Measurements from ENCODE around the gene ZGPAT. TPM values are rescaled to one million over a fixed set of nuclear protein-coding genes. Genes with fewer than 3 reads are reported as not detected.

Gene ZGPAT
- total RNA-seq, 4 donors from 2014 or later: 34.4 to 44.7 (median 35.9) TPM

DNA sequence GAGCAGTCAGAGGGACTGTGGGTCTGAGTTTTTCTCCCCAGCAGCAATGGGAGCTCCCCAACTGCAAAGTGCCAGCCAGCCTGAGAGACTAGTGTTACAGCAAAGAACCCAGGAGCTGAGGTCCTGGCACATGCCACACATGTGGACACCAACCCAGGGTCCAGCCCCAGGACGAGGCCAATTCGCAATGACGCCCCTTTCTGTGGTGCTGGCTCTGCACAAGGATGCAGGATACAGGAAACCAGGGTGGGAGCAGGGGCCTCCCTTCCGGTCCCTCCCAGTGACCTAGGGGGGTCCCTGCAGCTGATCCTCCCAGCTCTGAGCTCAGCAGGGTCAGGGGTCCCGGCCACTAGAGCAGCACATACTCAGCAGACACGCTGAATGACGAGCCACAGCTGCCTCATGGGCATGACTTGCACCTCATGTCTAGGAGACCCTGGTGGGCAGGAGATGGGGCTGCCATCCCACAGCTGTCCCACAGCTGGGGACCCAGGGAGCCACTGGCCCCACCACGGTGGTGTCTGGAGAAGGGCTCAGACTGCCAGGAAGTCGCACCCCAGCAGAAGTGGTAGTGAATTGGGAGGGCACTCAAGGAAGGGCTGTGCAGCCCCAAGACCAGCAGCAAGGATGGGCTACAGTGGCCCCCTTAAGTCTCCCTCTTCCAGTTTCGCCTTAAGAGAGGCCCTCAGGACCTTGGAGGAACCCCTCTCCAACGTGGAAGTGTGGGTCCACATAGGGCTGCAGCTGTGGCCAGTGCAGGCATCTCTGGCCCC lies 3.7 kb upstream of the ZGPAT start:
- no peak for TF ChIP-seq POLR2A (IDR thresholded peaks at IDR 0.05)
- TF ChIP-seq, protein P1, sequence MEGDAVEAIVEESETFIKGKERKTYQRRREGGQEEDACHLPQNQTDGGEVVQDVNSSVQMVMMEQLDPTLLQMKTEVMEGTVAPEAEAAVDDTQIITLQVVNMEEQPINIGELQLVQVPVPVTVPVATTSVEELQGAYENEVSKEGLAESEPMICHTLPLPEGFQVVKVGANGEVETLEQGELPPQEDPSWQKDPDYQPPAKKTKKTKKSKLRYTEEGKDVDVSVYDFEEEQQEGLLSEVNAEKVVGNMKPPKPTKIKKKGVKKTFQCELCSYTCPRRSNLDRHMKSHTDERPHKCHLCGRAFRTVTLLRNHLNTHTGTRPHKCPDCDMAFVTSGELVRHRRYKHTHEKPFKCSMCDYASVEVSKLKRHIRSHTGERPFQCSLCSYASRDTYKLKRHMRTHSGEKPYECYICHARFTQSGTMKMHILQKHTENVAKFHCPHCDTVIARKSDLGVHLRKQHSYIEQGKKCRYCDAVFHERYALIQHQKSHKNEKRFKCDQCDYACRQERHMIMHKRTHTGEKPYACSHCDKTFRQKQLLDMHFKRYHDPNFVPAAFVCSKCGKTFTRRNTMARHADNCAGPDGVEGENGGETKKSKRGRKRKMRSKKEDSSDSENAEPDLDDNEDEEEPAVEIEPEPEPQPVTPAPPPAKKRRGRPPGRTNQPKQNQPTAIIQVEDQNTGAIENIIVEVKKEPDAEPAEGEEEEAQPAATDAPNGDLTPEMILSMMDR (IDR thresholded peaks at IDR 0.05): no peak
- no peak overlapping the region for H3K4me3 ChIP-seq (ENCODE audit: low read depth, poor library complexity, severe bottlenecking)
- WGBS, 2 donors: 89 to 91% methylated on average over 2 to 9 of the region's 11 CpGs
- DNase-seq (ENCODE audit: low spot score in 2 of 2): no peak
- intact Hi-C loops (cut with DNase I; ENCODE audit: low total_unique reads): no loop called here

DNA sequence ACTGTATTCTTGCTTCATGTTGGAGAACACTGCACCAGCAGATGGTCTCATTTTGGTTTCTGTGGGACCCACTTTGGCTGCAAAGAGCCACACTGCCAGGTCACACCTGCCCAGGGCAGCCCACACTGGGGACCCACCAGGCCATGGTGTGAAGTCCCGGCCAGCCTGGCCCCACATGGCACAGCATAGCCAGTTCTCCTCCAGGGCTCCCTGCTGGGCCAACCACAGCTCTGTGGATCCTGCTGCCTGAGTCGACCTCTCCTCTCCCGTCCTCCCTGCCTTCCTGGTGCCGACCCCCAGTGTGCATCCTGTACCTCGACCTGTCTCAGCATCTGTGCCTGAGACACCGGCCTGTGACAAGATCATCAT lies 3.1 kb upstream of the ZGPAT start:
- TF ChIP-seq POLR2A (IDR thresholded peaks at IDR 0.05): no peak
- TF ChIP-seq, protein P1 (IDR thresholded peaks at IDR 0.05): no peak
- DNase-seq (ENCODE audit: low spot score in 2 of 2): no peak
- H3K4me3 ChIP-seq (ENCODE audit: low read depth, poor library complexity, severe bottlenecking): no peak overlapping the region
- 88 to 89% methylated on average over 6 of the region's 6 CpGs for WGBS, 2 donors
- intact Hi-C loops (cut with DNase I; ENCODE audit: low total_unique reads): no loop called here

DNA sequence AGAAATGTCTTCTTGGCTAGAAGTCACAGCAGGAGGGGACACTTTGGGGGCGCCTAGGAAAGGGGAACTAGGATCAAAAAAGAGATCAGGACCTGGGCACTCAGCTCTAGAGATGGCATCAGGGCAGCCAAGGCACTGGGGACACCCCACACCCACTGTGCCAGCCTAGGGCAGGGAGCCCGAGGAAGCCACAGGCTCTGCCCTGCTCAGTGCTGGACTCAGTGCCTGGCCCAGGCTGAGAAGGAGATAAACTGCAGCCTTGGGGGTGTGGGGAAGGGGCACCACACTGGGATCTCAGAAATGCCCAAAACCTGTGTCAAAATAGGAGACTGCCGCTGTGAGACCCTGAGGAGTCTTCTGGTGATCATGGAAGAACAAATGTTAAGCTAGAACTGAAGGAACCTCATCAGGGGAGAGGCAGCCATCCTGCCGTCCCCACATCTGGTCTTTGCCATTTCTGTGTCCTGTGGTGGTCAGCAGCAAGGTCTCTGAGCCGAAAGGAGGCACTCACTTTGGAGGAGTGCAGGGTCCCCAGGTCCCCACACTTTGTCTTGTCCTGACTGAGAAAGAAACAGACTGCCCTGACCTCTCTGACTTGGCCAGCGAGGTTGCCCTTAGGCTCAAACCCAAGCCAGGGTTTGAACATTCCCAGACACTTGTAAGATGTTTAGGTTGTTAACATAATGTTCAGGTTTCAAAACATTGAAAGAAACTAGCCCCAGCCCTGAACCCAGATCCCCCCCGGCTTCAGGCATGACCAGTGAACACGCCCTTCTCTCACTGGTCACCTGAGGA lies 2.4 kb upstream of the ZGPAT start:
- no peak overlapping the region for H3K4me3 ChIP-seq (ENCODE audit: low read depth, poor library complexity, severe bottlenecking)
- 84 to 91% methylated on average over 8 of the region's 8 CpGs for WGBS, 2 donors
- TF ChIP-seq, protein P1 (IDR thresholded peaks at IDR 0.05): no peak
- TF ChIP-seq POLR2A (IDR thresholded peaks at IDR 0.05): no peak
- intact Hi-C loops (cut with DNase I; ENCODE audit: low total_unique reads): no loop called here
- DNase-seq (ENCODE audit: low spot score in 2 of 2): no peak

DNA sequence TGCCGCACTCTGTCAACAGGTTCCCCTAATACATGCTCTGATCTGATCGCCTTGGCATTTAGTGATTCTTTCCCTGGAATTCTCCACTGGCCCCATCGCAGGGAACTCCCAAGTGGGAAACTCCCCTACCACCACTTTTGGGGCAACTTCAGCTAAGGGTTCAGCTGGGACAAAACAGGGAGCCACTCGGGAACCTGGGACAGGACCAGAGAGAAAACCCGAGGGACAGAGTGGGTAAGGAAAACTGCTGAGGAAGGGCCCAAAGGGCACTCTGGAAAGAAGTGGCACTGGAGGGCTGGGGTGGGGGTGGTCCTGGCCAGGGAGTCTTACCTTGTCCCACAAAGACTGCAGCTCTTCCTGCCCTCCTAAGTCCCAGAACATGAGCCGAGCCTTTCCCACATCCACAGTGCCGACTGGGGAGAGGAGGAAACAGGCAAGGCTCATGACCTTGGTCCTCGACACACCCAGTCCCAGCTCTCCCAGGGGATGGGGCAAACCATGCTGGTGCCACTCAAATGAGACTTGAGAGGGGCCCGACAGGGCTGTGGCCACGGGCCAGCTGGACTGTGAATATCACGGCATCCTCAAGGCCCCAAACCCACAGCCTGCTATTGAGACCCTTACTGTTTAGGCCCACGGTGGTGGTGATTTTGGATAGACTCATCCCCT lies 1.7 kb upstream of the ZGPAT start:
- 71 to 78% methylated on average over 10 to 12 of the region's 12 CpGs for WGBS, 2 donors
- no peak for TF ChIP-seq POLR2A (IDR thresholded peaks at IDR 0.05)
- TF ChIP-seq, protein P1 (IDR thresholded peaks at IDR 0.05): no peak
- no peak for DNase-seq (ENCODE audit: low spot score in 2 of 2)
- intact Hi-C loops (cut with DNase I; ENCODE audit: low total_unique reads): no loop called here
- no peak overlapping the region for H3K4me3 ChIP-seq (ENCODE audit: low read depth, poor library complexity, severe bottlenecking)

DNA sequence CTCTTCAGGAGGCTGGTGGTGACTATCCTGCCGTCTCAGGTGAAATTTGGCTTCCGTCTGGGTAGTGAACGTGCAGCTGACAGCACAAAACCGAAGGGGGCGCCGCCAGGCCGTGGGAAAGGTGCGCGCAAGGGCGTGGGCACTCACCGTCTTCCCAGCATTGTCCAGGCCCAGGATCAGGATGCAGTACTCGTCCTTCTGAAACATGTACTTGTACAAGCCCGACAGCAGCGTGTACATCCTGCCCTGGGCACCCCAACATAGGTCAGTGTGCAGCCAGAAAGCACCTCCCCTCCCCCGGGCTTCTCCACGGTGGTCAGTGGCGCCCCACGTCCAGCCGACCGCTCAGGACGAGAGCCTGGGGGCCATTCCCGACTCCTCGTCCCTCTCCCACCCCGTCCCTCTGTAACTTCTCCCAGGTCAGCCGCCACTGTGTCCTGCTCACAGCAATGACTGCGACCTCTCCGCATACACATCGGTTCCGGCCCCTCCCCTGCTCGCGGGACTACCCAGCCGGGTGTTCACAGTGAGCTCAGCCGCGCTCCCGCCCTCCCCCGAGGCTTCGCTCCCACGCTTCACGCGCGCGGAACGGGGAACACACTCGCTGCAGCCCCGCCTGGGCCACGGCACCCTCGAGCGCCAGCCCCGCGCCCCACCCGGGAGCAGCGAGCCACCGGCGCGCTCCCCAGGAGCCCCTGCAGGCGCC lies 834 bp upstream of the ZGPAT start:
- intact Hi-C loops (cut with DNase I; ENCODE audit: low total_unique reads): no loop called here
- peak in 1 of 2 donors; percentile 90 for DNase-seq (ENCODE audit: low spot score in 2 of 2)
- peak overlapping the region; percentile 48 for H3K4me3 ChIP-seq (ENCODE audit: low read depth, poor library complexity, severe bottlenecking)
- no peak for TF ChIP-seq POLR2A (IDR thresholded peaks at IDR 0.05)
- TF ChIP-seq, protein P1 (IDR thresholded peaks at IDR 0.05): no peak
- WGBS, 2 donors: 8 to 9% methylated on average over 22 to 37 of the region's 56 CpGs
